ENCODE results near the gene RPS19.
A peak's percentile ranks its signal among the peaks of the same experiment; 100 is the strongest.

The RPS19 gene

GRCh38 chr19:41859618-41860418 is at the start of gene RPS19:
RPS19 (plus strand) TSS chr19:41860255; CDS start chr19:41860775, 520 bp downstream.
- peak; percentile 99 for DNase-seq (ENCODE audit: low spot score)
- Histone ChIP-seq H3K27ac (peak within 1 kb of the TSS; percentile 71 to 99), H3K4me3 (peak within 1 kb of the TSS; percentile 99)
- TF ChIP-seq CTCF (IDR thresholded peaks at IDR 0.05) = peak; percentile 56

GRCh38 chr19:41810301-41810700 is 49.8 kb upstream of the RPS19 start:
- Histone ChIP-seq H3K4me3 (no peak overlapping the region), H3K27ac (no peak overlapping the region)
- no peak for TF ChIP-seq CTCF (IDR thresholded peaks at IDR 0.05)
- no peak for DNase-seq (ENCODE audit: low spot score)

- H3K4me3 ChIP-seq = no peak overlapping the region
- no peak for TF ChIP-seq CTCF (IDR thresholded peaks at IDR 0.05)
- no peak for DNase-seq (ENCODE audit: low spot score)
- peak overlapping the region in 1 of 2 donors; percentile 37 for H3K27ac ChIP-seq
These were observed 49.0 kb upstream of the RPS19 start for GRCh38 chr19:41811036-41811435.

- no peak overlapping the region for H3K4me3 ChIP-seq
- H3K27ac ChIP-seq = no peak overlapping the region
- no peak for DNase-seq (ENCODE audit: low spot score)
- TF ChIP-seq CTCF (IDR thresholded peaks at IDR 0.05) = no peak
These were observed 48.1 kb upstream of the RPS19 start for GRCh38 chr19:41811981-41812380.

- Histone ChIP-seq H3K27ac (no peak overlapping the region), H3K4me3 (no peak overlapping the region)
- DNase-seq (ENCODE audit: low spot score) = no peak
- TF ChIP-seq CTCF (IDR thresholded peaks at IDR 0.05) = no peak
These were observed 46.1 kb upstream of the RPS19 start for GRCh38 chr19:41813911-41814310.

GRCh38 chr19:41815301-41815700 is 44.8 kb upstream of the RPS19 start:
- no peak for TF ChIP-seq CTCF (IDR thresholded peaks at IDR 0.05)
- Histone ChIP-seq H3K4me3 (no peak overlapping the region), H3K27ac (no peak overlapping the region)
- DNase-seq (ENCODE audit: low spot score) = no peak

GRCh38 chr19:41816761-41817160 is 43.3 kb upstream of the RPS19 start:
- Histone ChIP-seq H3K27ac (no peak overlapping the region), H3K4me3 (no peak overlapping the region)
- no peak for TF ChIP-seq CTCF (IDR thresholded peaks at IDR 0.05)
- DNase-seq (ENCODE audit: low spot score) = no peak
